Ramos (cell line): ENCODE measurements around the gene MT2A.
"Not testable (repeated sequence)": the region's sequence is repeated elsewhere in the genome, so short reads cannot be mapped to it uniquely, and the experiment has no call there.

ENCODE experiments used
- in situ Hi-C: fragments of 300-500 bp; cut with MboI; formaldehyde crosslinking; loops from one replicate; pipeline ENCODE4 v1.14.3; 2022; ENCODE audit warnings: low sequenced_read_pairs; ENCODE audit not compliant: unreplicated experiment

The MT2A gene

DNA sequence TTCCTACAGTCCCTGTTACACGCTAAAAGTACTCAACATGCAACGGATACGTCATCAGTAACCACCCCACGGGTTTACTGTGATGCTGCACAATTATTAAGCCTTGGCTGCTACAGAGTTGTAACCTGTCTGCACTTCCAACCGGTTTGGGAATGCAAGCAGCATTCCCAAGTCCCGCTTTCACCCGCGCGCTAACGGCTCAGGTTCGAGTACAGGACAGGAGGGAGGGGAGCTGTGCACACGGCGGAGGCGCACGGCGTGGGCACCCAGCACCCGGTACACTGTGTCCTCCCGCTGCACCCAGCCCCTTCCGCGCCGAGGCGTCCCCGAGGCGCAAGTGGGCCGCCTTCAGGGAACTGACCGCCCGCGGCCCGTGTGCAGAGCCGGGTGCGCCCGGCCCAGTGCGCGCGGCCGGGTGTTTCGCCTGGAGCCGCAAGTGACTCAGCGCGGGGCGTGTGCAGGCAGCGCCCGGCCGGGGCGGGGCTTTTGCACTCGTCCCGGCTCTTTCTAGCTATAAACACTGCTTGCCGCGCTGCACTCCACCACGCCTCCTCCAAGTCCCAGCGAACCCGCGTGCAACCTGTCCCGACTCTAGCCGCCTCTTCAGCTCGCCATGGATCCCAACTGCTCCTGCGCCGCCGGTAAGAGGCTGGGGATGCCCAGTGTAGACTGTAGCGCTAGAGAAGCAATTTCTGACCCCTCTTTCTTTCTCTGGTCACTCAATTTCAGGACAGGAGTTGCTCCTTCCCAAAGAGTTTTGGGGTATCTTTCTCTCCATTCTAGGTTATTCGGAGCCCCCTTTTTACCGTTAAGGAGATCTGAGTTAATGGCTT lies at the start of gene MT2A:
Gene MT2A, plus strand, starts transcription at position 542 of the 833 bp plus-strand sequence. Its CDS starts 72 bp downstream, at position 614.
- in situ Hi-C loops = no loop called here

DNA sequence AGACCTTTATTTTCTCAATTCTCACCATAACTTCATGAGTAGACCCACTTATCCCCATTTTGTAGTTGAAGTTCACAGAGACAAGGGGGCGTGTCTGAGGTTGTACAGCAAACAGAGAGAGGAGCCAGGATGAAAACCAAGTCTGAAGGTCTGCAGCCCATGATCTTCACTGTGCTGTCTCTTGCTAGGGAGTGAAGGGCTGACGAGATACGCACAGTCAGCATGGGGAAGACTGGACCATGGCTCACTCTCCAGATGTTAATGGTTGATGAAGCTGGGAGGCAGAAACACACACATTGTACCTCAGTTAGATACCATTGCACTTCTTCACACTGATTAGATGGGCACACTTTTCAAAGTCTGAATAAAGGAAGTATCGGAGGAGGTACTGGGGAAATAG lies 49.3 kb upstream of the MT2A start:
- in situ Hi-C loops = no loop called here

- in situ Hi-C loops = no loop called here
Observed at GRCh38 chr16:56560447-56560846, 47.9 kb upstream of the MT2A start.

DNA sequence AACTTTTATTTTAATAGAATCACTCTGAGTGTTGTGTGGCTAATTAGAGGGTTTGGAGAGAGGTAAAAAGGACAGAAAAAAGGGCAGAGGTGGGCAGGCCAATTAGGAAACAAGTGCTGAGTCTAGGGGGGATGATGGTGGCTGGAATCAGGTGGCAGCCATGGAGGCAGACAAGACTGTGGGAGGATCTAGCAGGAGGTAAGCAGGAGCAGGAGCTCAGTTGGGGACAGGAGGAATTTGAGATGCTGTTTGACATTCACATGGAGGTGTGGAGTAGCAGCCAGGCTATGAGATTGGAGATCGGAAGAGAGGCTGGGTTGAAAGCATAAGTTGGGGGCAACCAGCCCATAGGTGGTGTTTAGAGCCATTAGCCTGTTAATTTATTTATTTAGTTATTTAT lies 47.3 kb upstream of the MT2A start:
- in situ Hi-C loops = no loop called here

GRCh38 chr16:56564793-56565477 lies 43.4 kb upstream of the MT2A start, which contains the start of gene MT4:
Gene MT4 (plus strand): TSS chr16:56565073. CDS start chr16:56565129, 56 bp downstream.
- in situ Hi-C loops = no loop called here

DNA sequence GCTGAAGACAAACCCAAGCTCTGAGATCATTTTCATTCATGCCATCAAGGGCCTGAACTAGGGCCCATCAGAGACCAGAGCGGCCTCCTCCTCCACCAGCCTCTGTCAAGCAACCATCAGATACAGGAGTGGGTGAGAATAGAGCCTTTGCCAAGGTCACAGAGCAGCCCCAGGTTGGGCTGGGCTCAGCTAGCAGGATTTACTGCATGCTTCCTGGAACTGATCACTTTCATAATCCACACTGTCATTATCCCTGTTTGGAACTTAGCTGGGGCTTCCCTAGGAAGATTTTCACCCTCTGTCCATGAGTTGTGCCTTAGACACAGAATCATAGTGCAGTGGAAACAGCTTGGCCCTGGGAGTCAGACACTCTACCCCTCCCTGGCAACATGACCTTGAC lies 38.4 kb upstream of the MT2A start:
- in situ Hi-C loops = loop anchor here (10.0 kb wide), 1 partner anchor 135 kb away; no protein-coding TSS in a partner anchor

DNA sequence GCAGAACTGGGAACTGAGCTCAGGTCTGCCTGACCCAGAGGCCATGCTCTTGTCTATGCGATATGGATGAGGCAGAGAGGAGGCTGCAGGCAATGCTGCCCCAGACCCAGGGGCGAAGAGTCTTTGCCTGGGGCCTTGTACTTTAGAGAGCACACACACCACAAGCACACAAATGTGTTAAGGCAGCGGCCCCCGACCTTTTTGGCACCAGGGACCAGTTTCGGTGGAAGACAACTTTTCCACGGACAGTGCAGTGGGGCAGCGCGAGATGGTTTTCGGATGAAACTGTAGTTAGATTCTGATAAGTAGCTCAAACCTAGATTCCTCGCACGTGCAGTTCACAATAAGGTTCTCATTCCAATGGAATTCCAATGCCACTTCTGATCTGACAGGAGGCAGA lies 36.9 kb upstream of the MT2A start:
- in situ Hi-C loops = loop anchor here (10.0 kb wide), 1 partner anchor 133 kb away; no protein-coding TSS in a partner anchor

- in situ Hi-C loops = loop anchor here (10.0 kb wide), 1 partner anchor 130 kb away; no protein-coding TSS in a partner anchor
Observed at GRCh38 chr16:56574625-56575024, 33.8 kb upstream of the MT2A start.

- in situ Hi-C loops = loop anchor here (10.0 kb wide), 1 partner anchor 128 kb away; no protein-coding TSS in a partner anchor
Observed at GRCh38 chr16:56576585-56577299, 31.6 kb upstream of the MT2A start.

- in situ Hi-C loops = loop anchor here (10.0 kb wide), 1 partner anchor 128 kb away; no protein-coding TSS in a partner anchor
Observed at GRCh38 chr16:56577300-56577625, 31.1 kb upstream of the MT2A start.

GRCh38 chr16:56580391-56581048 lies 27.9 kb upstream of the MT2A start:
- in situ Hi-C loops = no loop called here

DNA sequence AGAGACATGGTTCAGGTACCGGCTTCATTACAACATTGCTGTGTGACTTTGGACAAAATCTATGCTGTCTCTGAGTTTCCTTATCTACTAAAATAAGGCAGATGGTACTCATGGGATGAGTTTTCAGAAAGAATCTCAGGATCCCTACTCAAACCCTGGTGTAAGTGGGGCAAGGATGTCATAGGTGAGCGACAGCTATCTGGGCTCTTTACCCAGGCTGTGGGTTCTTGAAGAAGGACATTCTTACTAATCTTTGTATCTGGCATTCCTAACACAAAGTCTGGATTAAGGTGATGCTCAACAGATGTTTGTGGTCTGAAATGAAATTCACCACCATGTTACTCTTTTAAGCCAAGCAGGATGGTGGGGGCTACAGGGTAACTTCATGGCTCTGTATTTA lies 25.5 kb upstream of the MT2A start:
- in situ Hi-C loops = not testable (repeated sequence)

DNA sequence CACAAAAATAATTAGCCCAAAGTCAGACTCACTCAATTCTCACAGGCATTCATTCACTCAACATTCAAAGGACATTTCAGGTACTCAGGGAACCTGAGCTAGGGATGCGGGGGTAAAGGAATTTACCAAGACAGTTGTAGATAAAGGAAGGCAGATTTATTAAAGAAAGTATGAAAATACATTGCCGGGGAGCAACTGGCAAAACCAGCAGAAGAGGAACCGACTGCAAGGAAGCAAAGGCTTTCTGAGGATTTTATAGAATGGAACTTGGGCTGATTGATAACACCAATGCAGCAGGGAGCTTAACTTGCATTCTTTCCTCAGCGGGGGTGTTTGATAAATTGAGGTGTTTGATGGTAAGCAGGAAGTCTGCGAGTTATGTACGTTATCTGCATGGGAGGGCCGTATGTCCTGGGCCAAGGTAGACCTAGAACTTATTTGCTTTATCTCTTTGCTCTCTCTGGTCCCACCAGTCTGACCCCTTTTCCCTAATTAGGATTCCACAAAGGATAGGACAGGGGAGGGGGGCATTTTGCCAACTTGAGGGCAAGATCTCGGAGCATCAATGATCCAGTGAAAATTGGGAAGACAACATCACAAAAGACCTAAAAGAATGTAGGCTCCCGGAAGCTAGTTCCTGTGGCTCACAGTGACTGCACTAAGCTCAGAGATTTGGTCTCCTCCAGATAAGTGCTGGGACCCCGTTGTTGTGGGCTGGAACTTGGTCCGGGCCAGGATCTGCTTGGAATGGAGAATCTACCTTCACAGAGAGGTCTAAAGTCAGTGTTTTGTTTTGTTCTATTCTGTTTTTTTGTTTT lies 24.8 kb upstream of the MT2A start:
- in situ Hi-C loops = no loop called here

GRCh38 chr16:56584276-56584675 lies 24.1 kb upstream of the MT2A start:
- in situ Hi-C loops = no loop called here

DNA sequence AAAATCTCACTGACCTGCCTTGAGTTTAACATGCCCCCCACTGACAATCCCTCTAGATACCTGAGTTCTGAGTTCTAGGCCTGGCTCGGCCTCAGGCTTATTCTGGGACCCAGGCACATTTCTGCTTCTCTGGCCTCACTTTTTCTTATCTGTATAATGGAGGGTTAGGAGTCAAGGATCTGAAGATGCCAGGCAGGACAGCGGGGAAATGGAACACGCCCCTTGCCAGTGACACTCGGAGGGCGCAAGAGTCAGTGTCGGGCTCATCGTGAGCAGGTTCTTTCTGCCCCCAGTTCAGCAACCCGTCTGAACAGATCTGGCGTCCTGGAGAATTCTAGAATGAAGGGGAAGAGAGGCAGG lies 19.6 kb upstream of the MT2A start:
- in situ Hi-C loops = no loop called here

- in situ Hi-C loops = no loop called here
Observed at GRCh38 chr16:56589141-56590039, 19.0 kb upstream of the MT2A start, which contains the start of gene MT3. Gene MT3 (plus strand): TSS chr16:56589528. CDS start chr16:56589591, 63 bp downstream.

GRCh38 chr16:56591377-56592060 lies 16.9 kb upstream of the MT2A start:
- in situ Hi-C loops = no loop called here
